GM19193 (cell line): ENCODE data around the gene ANKRD17.

ENCODE experiments used
- POLR2A ChIP-seq: IDR thresholded peaks from 4 replicates; pipeline ENCODE4 v1.6.1; 2011; ENCODE audit not compliant: insufficient read depth, insufficient read length; ENCODE audit errors: extremely low read depth

The ANKRD17 gene

DNA sequence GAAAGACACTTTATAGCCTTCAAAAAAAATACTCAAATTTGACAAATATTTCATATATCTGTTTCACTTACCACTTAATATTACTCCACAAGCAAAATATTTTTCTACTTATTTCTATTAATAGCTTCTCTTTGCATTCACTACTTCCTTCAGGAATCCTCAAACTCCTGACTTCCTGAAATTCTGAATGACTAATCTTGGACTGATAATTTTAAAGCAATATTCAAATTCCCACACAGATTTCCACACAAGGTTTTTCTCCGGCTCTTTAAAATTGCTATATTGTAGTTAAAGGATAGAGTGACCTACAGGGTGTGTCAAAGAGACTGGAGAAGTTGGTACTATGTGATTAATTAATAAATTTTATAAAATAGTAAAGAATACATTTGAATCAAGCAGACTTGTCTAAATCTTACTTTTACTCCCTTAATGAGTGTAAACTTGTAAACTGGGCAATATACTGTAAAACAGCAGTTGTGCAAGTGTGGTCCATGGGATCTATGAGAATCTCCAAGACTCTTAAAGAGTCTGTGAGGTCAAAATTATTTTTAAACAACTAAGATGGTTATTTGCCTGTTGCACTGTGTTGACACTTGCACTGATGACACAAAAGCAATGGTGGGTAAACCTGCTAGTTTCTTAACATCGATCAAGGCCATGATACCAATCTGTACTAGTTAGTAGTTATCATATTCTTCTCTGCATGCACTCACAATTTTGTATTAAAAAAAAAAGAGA lies 44.5 kb downstream of the ANKRD17 start:
- no peak for TF ChIP-seq POLR2A

DNA sequence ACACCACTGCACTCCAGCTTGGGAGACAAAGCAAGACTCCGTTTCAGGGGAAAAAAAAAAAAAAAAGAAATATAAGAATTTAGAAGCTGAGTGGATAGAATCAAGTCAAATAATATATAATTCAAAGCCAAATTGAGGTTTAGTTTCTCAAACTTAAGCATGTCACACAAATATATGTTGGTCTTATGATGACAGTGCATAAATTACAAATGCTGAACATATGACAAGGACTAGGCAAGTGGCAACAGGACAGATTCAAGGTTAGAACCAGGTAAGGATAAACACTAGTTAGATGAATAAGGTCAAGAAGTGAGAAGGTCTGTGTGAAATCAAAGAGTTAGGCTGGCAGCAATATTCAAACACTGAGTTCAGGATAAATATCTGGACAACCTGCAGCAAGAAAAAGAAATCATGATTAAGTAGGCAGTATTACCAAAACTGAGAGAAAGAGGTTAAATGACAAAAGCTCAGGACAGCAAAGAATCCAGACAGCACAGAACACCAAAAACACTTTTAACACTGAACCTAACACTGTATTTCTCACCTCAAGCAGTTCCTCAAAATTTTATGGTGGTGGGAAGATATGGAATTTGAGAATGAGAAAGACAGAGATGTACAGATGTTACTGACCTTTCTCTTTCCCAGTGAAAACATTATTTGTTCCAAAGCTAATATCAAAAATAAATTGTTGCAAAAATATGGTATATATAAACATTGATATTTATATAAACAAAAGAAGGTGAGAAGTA lies 45.4 kb downstream of the ANKRD17 start:
- TF ChIP-seq POLR2A = no peak

DNA sequence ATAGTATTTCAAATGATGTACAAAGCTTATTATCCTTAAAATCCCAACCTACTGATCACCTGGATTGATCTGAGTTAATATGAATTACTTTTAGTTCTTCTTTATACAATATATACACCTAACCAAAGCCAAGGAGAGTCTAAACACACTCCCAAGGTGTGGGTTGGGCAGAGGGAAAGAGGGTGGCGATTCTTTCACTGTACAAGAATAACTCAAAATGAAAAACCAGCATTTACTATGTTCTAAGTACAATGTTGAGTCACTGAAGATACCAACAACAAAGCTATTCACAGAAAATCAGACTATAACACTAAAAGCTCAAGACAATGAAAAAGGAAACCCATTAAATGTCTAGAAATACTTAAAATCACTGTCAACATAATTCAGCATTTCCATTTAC lies 46.6 kb downstream of the ANKRD17 start:
- no peak for TF ChIP-seq POLR2A

DNA sequence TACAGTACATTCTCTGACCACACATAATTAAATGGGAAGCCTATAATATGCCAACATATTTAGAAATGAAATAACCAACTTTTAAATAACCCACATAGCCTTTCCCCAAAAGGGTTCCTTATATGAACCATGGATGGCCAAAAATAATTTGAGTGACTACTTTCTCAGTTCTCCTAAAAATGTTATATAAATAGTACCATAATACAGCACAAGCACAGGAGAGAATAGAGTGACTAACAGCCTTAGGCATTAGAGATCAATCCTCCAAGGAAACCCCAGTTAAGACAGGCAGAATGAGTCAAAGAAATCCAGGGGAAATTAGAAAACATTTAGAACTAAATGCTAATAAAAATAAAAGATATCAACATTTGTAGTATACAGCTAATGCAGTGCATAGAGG lies 50.2 kb downstream of the ANKRD17 start:
- no peak for TF ChIP-seq POLR2A

DNA sequence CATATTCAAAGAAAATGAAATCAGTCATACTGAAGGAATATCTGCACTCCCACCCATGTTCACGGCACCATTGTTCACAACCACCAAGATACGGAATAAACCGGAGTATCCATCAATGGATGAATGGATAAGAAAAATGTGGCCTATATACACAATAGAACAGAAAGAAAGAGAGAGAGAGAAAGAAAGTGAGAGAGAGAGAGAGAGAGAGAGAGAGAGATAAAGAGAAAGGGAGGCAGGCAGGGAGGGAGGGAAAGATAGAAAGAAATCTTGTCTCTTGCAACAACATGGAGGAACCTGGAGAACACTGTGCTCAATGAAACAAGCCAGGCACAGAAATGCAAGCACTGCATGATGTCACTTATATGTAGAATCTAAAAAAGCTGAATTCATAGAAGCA lies 52.4 kb downstream of the ANKRD17 start:
- no peak for TF ChIP-seq POLR2A

DNA sequence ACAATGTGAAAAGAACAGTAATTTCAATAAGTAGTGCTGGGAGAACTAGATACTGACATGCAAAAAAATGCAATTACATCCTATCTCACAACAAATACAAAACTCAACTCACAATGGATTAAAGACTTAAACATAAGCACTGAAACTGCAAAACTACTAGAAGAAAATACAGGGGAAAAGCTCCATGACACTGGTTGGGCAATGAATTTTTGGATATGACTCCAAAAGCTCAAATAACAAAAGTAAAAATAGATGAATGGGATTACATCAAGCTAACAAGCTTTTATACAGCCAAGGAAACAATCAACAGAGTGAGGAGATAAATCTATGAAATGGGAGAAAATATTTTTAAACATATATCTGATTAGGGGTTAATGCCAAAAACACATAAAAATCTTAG lies 53.1 kb downstream of the ANKRD17 start:
- TF ChIP-seq POLR2A = no peak

DNA sequence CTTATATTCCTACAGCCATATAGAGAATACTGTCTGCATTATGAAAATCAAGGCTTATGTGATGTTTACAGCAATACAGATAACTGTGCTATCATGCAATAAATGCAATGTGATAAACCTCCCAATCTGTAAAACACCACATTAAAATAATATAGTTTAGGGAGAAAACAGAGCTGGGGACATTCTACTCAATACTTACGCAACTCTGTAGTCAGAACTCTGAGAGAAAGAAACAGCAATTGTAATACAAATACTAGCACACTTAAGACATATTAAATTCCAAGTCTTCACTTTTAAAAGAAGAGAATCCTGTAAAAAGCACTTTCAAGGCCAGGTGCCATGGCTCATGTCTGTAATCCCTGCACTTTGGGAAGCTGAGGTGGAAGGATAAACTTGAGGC lies 61.4 kb downstream of the ANKRD17 start:
- no peak for TF ChIP-seq POLR2A

DNA sequence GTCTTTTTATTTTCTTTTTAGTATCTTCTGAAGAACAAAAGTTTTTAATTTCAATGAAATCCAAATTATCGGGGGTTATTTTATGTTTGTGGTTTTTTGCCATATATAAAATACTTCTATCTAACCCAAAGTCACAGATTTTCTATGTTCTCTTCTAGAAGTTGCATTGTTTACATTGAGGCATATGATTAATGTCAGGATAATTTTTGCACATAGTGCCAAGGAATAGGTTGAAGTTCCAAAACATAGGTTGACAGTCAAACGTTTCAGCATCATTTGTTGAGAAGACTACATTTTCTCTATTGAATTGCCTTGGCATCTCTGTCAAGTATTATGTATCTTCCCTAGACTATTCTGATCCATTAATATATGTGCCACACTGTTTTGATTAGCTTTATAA lies 64.5 kb downstream of the ANKRD17 start:
- TF ChIP-seq POLR2A = no peak

DNA sequence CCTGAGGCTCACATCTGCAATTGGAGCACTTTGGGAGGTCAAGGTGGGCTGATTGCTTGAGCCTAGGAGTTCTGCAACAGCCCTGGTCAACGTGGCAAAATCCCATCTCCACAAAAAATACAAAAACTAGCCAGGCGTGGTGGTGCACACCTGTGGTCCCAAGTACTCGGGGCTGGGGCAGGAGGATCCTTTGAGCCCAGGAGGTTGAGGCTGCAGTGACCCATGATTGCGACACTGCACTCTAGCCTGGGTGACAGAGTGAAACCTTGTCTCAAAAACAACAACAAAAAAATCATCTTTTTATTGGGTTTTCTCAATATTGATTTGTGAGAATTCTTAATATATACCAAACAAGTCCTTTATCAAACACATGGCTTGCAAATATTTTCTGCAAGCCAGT lies 64.9 kb downstream of the ANKRD17 start:
- TF ChIP-seq POLR2A = no peak

DNA sequence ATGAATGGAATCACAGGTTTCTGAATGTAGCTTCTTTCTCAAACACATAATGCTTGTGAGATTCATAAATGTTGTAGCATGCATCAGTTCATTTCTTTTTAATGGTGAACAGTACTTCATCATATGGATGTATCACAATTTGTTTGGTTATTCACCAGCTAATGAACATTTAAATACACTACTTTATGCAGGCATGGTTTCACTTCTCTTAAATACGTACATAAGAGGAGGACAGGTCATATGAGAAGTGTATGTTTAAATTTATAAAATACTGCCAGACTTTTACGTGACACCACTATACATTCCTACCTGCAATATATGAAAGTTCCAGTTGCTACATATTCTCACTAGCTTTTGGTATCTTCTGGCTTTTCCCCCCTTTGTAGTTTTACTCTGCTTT lies 65.4 kb downstream of the ANKRD17 start:
- TF ChIP-seq POLR2A = no peak

DNA sequence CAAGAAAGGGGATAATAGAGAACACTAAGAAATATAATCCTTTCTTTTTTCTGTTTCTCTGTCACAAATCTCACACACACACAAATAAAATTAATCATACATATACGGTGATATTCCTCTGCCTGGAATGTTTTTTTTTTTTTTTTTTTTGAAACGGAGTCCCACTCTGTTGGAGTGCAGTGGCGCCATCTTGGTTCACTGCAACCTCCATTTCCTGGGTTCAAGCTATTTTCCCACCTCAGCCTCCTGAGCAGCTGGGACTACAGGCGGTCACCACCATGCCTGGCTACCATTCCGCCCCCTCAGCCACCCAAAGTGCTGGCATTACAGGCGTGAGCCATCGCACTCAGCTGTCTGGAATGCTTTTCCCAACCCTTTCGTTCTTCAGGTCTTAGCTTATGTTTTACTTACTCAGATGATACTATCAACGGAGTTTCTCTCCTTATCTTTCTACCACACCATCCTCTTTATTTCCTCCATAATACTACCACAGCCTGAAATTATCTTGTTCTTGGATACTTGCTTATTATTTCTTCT lies 69.3 kb downstream of the ANKRD17 start:
- no peak for TF ChIP-seq POLR2A

DNA sequence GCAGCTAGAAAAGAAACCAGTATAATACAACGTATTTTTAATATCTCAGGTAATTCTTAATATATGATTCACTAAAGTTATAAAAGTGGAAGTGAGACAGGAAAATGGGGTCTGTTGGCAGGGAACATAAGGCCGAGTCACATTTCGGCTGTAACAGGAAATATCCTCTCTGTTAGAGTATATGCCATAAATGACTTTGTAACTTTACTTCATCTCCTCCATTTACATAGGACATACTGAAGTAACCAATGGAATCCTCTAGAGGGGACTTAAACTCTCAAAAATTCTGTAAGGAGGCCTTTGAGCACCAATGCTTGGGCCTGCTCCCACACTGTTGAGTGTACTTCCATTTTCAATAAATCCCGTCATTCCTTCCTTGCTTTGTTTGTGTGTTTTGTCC lies 71.3 kb downstream of the ANKRD17 start:
- TF ChIP-seq POLR2A = no peak

DNA sequence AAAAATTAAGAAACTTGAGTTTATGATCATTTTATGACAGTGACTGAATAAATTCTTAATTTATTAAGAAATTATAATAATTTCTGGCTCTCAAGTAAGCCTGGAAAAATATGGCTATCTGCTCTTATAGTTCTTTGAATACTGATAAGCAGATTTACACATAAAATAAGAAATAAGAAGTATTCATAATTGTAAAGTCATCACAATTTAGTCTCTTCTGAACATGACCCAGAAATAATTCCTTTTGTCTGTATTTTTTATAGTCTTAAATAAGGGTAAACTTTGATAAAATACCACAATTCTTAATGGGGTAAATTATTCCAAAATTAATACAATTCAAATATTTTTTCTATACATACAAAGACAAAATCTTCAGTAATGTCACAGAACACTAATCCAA lies 72.7 kb downstream of the ANKRD17 start:
- TF ChIP-seq POLR2A = no peak

DNA sequence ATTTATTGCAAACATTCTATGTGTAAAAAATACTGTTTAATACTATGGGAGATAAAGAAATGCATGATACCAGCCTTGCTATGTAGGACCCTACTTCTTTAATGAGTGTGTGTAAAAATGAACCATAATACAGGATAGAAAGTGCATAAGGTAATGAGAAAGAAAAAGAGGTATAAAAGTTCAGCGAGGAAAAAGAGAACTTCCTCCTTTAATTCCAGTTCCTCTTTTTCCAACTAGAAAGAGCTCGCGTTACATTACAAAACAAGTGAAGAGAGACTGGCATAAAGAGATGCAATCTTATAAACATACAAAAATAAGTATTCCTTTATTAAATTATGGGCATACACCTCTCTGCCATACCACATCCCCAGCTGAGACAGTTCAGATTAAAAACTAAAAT lies 77.4 kb downstream of the ANKRD17 start:
- TF ChIP-seq POLR2A = no peak

DNA sequence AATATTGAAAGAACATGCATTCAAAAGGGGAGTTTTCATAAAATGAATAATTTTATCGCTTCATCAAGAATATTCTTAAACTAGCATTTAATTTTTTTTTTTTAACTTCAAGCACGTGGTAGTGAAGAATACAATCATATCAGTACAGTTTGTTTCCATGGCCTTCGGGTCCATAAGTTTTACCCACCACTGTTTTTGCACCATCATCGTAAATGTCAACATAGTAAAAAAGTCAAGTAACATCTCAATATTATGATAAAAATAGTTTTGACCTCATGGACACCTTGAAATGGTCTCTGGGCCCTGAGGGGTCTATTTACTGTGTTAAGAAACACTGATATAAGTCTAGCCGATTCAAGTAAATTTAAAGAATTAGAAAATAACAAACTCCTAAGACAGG lies 80.2 kb downstream of the ANKRD17 start:
- TF ChIP-seq POLR2A = no peak

DNA sequence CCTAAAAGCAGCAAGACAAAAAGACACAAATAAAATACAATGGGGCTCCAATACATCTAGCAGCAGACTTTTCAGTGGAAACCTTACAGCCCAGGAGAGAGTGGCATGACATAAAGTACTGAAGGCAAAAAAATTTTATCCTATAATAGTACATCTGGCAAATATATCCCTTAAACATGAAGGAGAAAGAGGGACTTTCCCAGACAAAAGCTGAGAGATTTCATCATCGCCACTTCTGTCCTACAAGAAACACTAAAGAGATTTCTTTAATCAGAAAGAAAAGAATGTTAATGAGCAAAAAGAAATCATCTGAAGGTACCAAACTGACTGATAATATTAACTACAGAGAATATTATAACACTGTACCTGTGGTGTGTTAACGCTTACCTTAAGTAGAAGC lies 86.4 kb downstream of the ANKRD17 start:
- TF ChIP-seq POLR2A = no peak
